T-helper 2 cell treated with Interferon-gamma antibody and Interleukin-4, amounts not matched to agents 100 ng/mL and 5 ng/mL, for 36 hours (primary cell): ENCODE measurements around the gene CCDC47. TPM values are rescaled to one million over a fixed set of nuclear protein-coding genes. Genes with fewer than 3 reads are reported as not detected.

Experiments
- intact Hi-C: fragments of 100-400 bp; cut with micrococcal nuclease; formaldehyde crosslinking; loops from one replicate; pipeline ENCODE4 v1.15.1; 2023
- total RNA-seq: library from RNA; stranded (reverse); gene quantifications from 2 replicates; pipeline ENCODE4 v1.2.3, GENCODE V29; 2022

The CCDC47 gene
- total RNA-seq, 1 donor from 2014 or later, result 63.8 TPM

GRCh38 chr17:63785556-63785955, 12.2 kb upstream of the CCDC47 start:
- intact Hi-C loops, result no loop called here

- intact Hi-C loops, result no loop called here
Observed at GRCh38 chr17:63783522-63783921, 10.1 kb upstream of the CCDC47 start.

- intact Hi-C loops, result no loop called here
Observed at GRCh38 chr17:63780928-63781327, 7.5 kb upstream of the CCDC47 start.

GRCh38 chr17:63780507-63780906, 7.1 kb upstream of the CCDC47 start:
- intact Hi-C loops, result no loop called here

GRCh38 chr17:63775420-63775819, 2.0 kb upstream of the CCDC47 start:
- intact Hi-C loops, result loop anchor here (10.0 kb wide), 2 partner anchors 249 to 369 kb away; partner anchors contain the start of gene ICAM2

- intact Hi-C loops, result loop anchor here (1.0 to 10.0 kb wide), 4 partner anchors 153 to 370 kb away; partner anchors contain the start of genes DCAF7, ICAM2 and MAP3K3
Observed at GRCh38 chr17:63774969-63775265, 1.5 kb upstream of the CCDC47 start.

GRCh38 chr17:63774141-63774968, 958 bp upstream of the CCDC47 start, which contains the start of gene DDX42:
TSS of gene DDX42 (plus strand) at chr17:63774170. CDS start at chr17:63787050, 12,880 bp downstream.
- intact Hi-C loops, result loop anchor here (1.0 to 10.0 kb wide), 4 partner anchors 152 to 370 kb away; partner anchors contain the start of genes DCAF7, ICAM2 and MAP3K3

- intact Hi-C loops, result loop anchor here (1.0 to 10.0 kb wide), 8 partner anchors 32 to 733 kb away; partner anchors contain the start of genes CEP95, DDX5, FTSJ3 and ICAM2
Observed at GRCh38 chr17:63772801-63773271, 561 bp downstream of the CCDC47 start.

- intact Hi-C loops, result no loop called here
Observed at GRCh38 chr17:63768433-63768832, 5.0 kb downstream of the CCDC47 start.

- intact Hi-C loops, result no loop called here
Observed at GRCh38 chr17:63766754-63767153, 6.6 kb downstream of the CCDC47 start.

GRCh38 chr17:63764716-63765115, 8.7 kb downstream of the CCDC47 start:
- intact Hi-C loops, result no loop called here

- intact Hi-C loops, result no loop called here
Observed at GRCh38 chr17:63762161-63763078, 11.0 kb downstream of the CCDC47 start.

GRCh38 chr17:63760771-63761539, 12.4 kb downstream of the CCDC47 start:
- intact Hi-C loops, result no loop called here

GRCh38 chr17:63758428-63758827, 15.0 kb downstream of the CCDC47 start:
- intact Hi-C loops, result no loop called here

GRCh38 chr17:63754046-63754445, 19.4 kb downstream of the CCDC47 start:
- intact Hi-C loops, result no loop called here

- intact Hi-C loops, result no loop called here
Observed at GRCh38 chr17:63753215-63753614, 20.2 kb downstream of the CCDC47 start.

- intact Hi-C loops, result no loop called here
Observed at GRCh38 chr17:63752707-63753106, 20.7 kb downstream of the CCDC47 start.

- intact Hi-C loops, result no loop called here
Observed at GRCh38 chr17:63751806-63752205, 21.6 kb downstream of the CCDC47 start.

GRCh38 chr17:63741408-63742173, 31.8 kb downstream of the CCDC47 start, which contains the start of gene STRADA:
TSS of gene STRADA (minus strand) at chr17:63741799. CDS start at chr17:63728369, 13,430 bp downstream.
- intact Hi-C loops, result loop anchor here (1.0 kb wide), 7 partner anchors 32 to 765 kb away; partner anchors contain the start of genes CCDC47, CEP95, DCAF7 and DDX5

- intact Hi-C loops, result loop anchor here (1.0 kb wide), 6 partner anchors 32 to 765 kb away; partner anchors contain the start of genes CCDC47, CEP95, DCAF7 and DDX5
Observed at GRCh38 chr17:63741143-63741407, 32.3 kb downstream of the CCDC47 start.
